ENCODE measurements around the gene ETV2.

GRCh38 chr19:35650581-35650980 is 9.0 kb downstream of the ETV2 start:
- TF ChIP-seq EZH2phosphoT487 (conservative IDR thresholded peaks at IDR 0.05; ENCODE audit: low read length) (no peak), CTCF (IDR thresholded peaks at IDR 0.05; ENCODE audit: insufficient read depth, low read length, poor library complexity, severe bottlenecking) (no peak)
